GM21447 (cell line): ENCODE data around the gene GFAP.

ENCODE experiments used
- ATAC-seq: cut with Tn5 transposase; IDR thresholded peaks from one replicate; pipeline ENCODE4 v1.9.1; 2021; ENCODE audit not compliant: unreplicated experiment

The GFAP gene

DNA sequence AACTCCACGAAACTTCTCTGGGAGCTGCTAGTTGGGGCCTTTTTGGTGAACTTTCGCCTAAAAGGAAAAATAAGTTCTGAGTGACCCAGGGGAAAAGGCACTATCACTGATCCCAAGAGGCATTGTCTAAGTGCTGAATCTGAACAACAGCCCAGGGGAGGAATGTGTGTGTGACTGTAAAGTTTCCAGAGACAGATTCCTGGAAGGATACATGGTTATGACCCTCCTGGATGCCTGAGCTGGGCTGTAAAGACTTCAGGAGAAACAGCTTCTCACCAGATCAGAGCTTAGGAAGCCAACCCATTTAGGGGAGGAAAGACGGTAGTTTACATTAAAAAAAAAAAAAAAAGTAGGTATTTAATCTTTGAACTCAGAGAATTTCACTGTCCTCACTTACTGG, 47.5 kb downstream of the GFAP start:
- no peak for ATAC-seq

GRCh38 chr17:44865931-44866330, 49.4 kb downstream of the GFAP start:
- no peak for ATAC-seq

DNA sequence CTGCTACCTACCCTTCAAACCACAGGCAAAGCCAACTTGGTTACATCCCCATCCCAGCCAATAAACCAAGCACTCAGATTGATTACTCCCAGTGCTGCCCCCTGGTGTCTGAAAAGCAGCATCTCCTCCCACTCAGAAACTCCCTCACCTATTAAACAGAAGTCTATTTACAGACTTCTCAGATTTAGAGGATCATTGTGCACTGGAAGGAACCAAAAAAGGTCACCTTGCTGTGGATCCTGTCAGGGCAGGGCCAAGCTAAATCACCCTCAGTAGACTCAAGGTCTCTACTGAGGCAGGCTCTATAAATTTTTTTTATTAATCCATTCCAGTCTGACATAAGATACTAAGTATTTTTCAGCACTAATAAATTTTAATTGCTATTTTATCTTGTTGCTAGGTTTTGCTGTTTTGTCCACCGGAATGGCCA, 50.1 kb downstream of the GFAP start:
- no peak for ATAC-seq

DNA sequence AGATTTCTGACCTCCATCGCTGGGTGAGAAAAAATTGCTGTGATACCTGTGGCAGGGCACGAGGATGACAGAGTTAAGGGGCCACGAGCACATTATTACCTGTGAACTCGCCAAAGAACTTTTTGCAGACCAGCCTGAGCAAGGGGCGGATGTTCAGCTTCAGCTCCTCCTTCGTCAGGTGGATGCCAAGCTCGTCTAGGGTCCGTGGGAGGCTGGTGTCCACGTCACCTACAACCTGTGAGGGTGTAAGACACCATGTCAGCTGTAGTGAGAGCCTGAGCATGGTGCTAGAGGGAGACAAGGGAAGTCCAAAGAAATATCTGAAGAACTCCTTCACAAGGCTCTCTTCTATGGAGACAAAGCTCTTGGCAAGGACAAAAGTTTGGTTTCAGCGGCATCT, 50.5 kb downstream of the GFAP start:
- ATAC-seq, result no peak

DNA sequence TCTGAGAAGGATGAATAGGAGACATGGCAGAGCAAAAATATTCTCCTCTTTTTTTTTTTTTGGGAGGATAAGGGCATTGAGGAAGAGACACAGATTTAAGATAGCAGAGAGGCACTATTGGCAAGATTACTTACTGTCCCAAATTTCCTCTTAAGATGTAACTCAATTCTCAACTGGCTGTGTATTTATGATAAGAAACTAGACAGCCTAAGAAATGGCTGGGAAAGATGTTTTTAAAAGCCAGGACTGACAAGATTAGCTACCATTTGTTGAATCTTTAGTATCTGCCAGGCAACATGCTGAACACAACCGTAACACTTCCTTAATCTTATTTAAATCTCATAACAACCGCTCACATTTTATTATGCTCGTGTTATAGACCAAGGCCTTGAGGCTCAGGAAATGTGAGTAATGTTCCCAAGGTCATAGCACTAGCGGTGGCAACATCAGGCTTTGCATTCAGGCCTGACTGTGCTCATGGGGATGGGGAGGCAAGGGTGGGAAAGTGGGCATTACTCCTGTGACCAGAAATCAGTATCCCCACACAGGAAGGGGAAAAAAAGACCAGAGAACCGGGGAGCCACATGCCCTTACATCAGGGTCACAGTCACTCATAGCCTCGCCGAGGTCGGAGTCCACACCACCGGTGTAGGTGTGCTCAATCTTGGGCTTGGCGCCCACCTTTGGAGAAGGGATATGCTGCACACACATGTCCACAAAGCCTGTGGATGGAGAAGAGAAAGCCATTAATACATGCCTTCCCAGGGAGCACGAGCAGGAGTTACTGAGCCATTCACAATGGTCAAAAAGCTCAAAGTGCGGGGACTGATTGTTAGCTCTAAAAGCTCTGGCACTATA, 52.0 kb downstream of the GFAP start:
- no peak for ATAC-seq

- no peak for ATAC-seq
Measured at GRCh38 chr17:44862278-44862914, 52.9 kb downstream of the GFAP start.

- no peak for ATAC-seq
Measured at GRCh38 chr17:44859701-44860100, 55.6 kb downstream of the GFAP start.

- no peak for ATAC-seq
Measured at GRCh38 chr17:44854192-44854591, 61.1 kb downstream of the GFAP start.
